ENCODE results near the gene HBP1.

- no peak for TF ChIP-seq CTCF (conservative IDR thresholded peaks at IDR 0.05; ENCODE audit: low read depth, low read length)
- no peak for TF ChIP-seq RAD21 (IDR thresholded peaks at IDR 0.05; ENCODE audit: low read length)
- no peak for TF ChIP-seq POLR2A (IDR thresholded peaks at IDR 0.05; ENCODE audit: low read depth, low read length)
- TF ChIP-seq CEBPB (IDR thresholded peaks at IDR 0.05; ENCODE audit: low read depth, low read length): no peak
- no peak for TF ChIP-seq RFX5 (IDR thresholded peaks at IDR 0.05; ENCODE audit: low read depth, low read length)
- TF ChIP-seq FOS (IDR thresholded peaks at IDR 0.05; ENCODE audit: low read depth, low read length): no peak
Measured at GRCh38 chr7:107203607-107204006, 34.8 kb downstream of the HBP1 start.

Data from IMR-90 (cell line).